B cell (primary cell): ENCODE measurements around the gene DOCK1. TPM values are rescaled to one million over a fixed set of nuclear protein-coding genes. Genes with fewer than 3 reads are reported as not detected.

Experiments
- ATAC-seq: fragments of 200-7000 bp; cut with Tn5 transposase; one replicate; pipeline ENCODE4 v1.10.0; 2021; ENCODE audit warnings: low read depth, mild to moderate bottlenecking, moderate number of reproducible peaks, moderate library complexity
- CTCF ChIA-PET: fragments of 350-600 bp; sonication (Branson Sonifier 250); formaldehyde crosslinking; loops from one replicate; lab custom pipeline; 2021; ENCODE audit warnings: antibody characterized with exemption, inconsistent platforms; lab: Charles Lee
- POLR2A ChIA-PET: fragments of 350-600 bp; sonication (Branson Sonifier 250); formaldehyde crosslinking; loops from one replicate; lab custom pipeline; 2021; ENCODE audit warnings: antibody characterized with exemption; lab: Charles Lee
- DNase-seq: peaks from one replicate; pipeline ENCODE4 v3.0.0; 2013
- H2AFZ ChIP-seq: 2 replicates; pipeline ENCODE4 v1.6.1; 2012; ENCODE audit warnings: mild to moderate bottlenecking, low read depth, low read length; ENCODE audit not compliant: insufficient read depth, poor library complexity, severe bottlenecking
- H3K27ac ChIP-seq, 2 donors: 1 replicate in 1 of 2; 2 replicates in 1 of 2; pipeline ENCODE4 v1.5.1; 2012 to 2013; ENCODE audit warnings: low read length in 2 of 2, mild to moderate bottlenecking in 2 of 2, moderate library complexity in 1 of 2
- H3K27me3 ChIP-seq, 4 experiments: fragments of 200-600 bp in 1 of 4; sonication (generic) in 1 of 4; replicated peaks in 1 of 4; 1 replicate in 2 of 4; 2 replicates in 2 of 4; pipeline versions ENCODE4 v1.6.1 to v1.7.0; 2013 to 2016; ENCODE audit warnings: low read length in 3 of 4, mild to moderate bottlenecking in 2 of 4, mixed read lengths in 1 of 4, moderate library complexity in 1 of 4; ENCODE audit not compliant: insufficient read depth in 4 of 4, control insufficient read depth in 3 of 4; ENCODE audit errors: control extremely low read depth in 1 of 4
- H3K36me3 ChIP-seq, 2 experiments: replicated peaks in 1 of 2; 1 replicate in 1 of 2; 2 replicates in 1 of 2; pipeline versions ENCODE4 v1.6.1 to v1.7.1; 2013; ENCODE audit warnings: low read length in 1 of 2; ENCODE audit not compliant: insufficient read depth in 2 of 2, control insufficient read depth in 1 of 2; ENCODE audit errors: control extremely low read depth in 1 of 2, extremely low read depth in 1 of 2
- H3K4me1 ChIP-seq, 2 donors: fragments of 200-600 bp in 1 of 2; sonication (generic) in 1 of 2; 1 replicate in 1 of 2; 2 replicates in 1 of 2; pipeline versions ENCODE4 v1.5.1 to v1.6.1; 2013 to 2017; ENCODE audit warnings: low read length in 2 of 2; ENCODE audit not compliant: control insufficient read depth in 2 of 2, insufficient read depth in 2 of 2
- H3K4me2 ChIP-seq: replicated peaks from 2 replicates; pipeline ENCODE3; 2012; ENCODE audit warnings: mild to moderate bottlenecking, low read depth, low read length; ENCODE audit not compliant: poor library complexity, severe bottlenecking
- H3K4me3 ChIP-seq, 5 experiments: fragments of 200-600 bp in 1 of 5; sonication (generic) in 1 of 5; 1 replicate in 3 of 5; 2 replicates in 2 of 5; pipeline versions ENCODE4 v1.5.1 to v1.7.0; 2011 to 2016; ENCODE audit warnings: low read length in 4 of 5, mild to moderate bottlenecking in 4 of 5, low read depth in 2 of 5, control low read depth in 1 of 5, moderate library complexity in 1 of 5; ENCODE audit not compliant: insufficient read depth in 1 of 5; ENCODE audit errors: control extremely low read depth in 1 of 5, extremely low read depth in 1 of 5
- H3K79me2 ChIP-seq: fragments of 200-600 bp; sonication (generic); one replicate; pipeline ENCODE4 v1.6.0; 2016; ENCODE audit warnings: low read length; ENCODE audit not compliant: control insufficient read depth, insufficient read depth
- H3K9ac ChIP-seq: fragments of 200-600 bp; sonication (generic); 2 replicates; pipeline ENCODE4 v1.6.1; 2017; ENCODE audit warnings: mild to moderate bottlenecking, low read length, moderate library complexity
- H3K9me3 ChIP-seq, 3 donors: one replicate each; pipeline versions ENCODE4 v1.6.1 to v1.7.1; 2013; ENCODE audit warnings: low read length in 2 of 3; ENCODE audit not compliant: control insufficient read depth in 2 of 3, insufficient read depth in 1 of 3; ENCODE audit errors: control extremely low read depth in 1 of 3
- H4K20me1 ChIP-seq: 2 replicates; pipeline ENCODE4 v1.6.0; 2012; ENCODE audit warnings: mild to moderate bottlenecking, low read length; ENCODE audit not compliant: insufficient read depth, control insufficient read depth, poor library complexity, severe bottlenecking
- H3K27ac Mint-ChIP-seq: one replicate; pipeline ENCODE4 v1.8.0; 2021; ENCODE audit warnings: mixed read lengths
- H3K27me3 Mint-ChIP-seq: one replicate; pipeline ENCODE4 v1.8.0; 2021; ENCODE audit warnings: mixed read lengths
- H3K4me1 Mint-ChIP-seq: one replicate; pipeline ENCODE4 v1.8.0; 2021; ENCODE audit warnings: mixed read lengths
- H3K4me3 Mint-ChIP-seq: one replicate; pipeline ENCODE4 v1.8.0; 2021; ENCODE audit warnings: mixed read lengths
- H3K9me3 Mint-ChIP-seq: one replicate; pipeline ENCODE4 v1.8.0; 2022; ENCODE audit warnings: mixed read lengths; ENCODE audit not compliant: insufficient read depth
- EZH2 ChIP-seq: IDR thresholded peaks from 2 replicates; pipeline ENCODE4 v1.6.1; 2012; ENCODE audit warnings: borderline replicate concordance, low read depth, mild to moderate bottlenecking, moderate library complexity, low read length; ENCODE audit not compliant: insufficient read depth, poor library complexity, severe bottlenecking
- WGBS: methylation state at CpG from one replicate; pipeline ENCODE4 v1.1.5; 2013; ENCODE audit warnings: missing lambda C conversion rate; ENCODE audit not compliant: insufficient coverage; 5-methylcytosine and 5-hydroxymethylcytosine counted together
- intact Hi-C: fragments of 100-400 bp; cut with micrococcal nuclease; formaldehyde crosslinking; loops from one replicate; pipeline ENCODE4 v1.10.0; 2022
- polyA plus RNA-seq: library from polyadenylated mRNA; depleted of rRNA; stranded (reverse); fragments of >200 nt; gene quantifications from 2 replicates; pipeline ENCODE4 v1.2.3, GENCODE V29; 2012
- total RNA-seq, 2 donors: library from RNA; stranded (reverse); fragments of 120-200 nt in 1 of 2; gene quantifications; 1 replicate in 1 of 2; 2 replicates in 1 of 2; pipeline versions ENCODE4 v1.2.3 to v1.2.4, GENCODE V29; 2013 to 2022
- TF ChIP-seq, protein P1 (sequence below): fragments of 200-600 bp; IDR thresholded peaks from one replicate; pipeline ENCODE4 v1.8.0; 2022; ENCODE audit warnings: antibody characterized with exemption, mild to moderate bottlenecking

DOCK1 gene
- total and polyA plus RNA-seq, 2 donors (not counting 1 experiment from before 2014, with no cell fraction given), result not detected

DNA sequence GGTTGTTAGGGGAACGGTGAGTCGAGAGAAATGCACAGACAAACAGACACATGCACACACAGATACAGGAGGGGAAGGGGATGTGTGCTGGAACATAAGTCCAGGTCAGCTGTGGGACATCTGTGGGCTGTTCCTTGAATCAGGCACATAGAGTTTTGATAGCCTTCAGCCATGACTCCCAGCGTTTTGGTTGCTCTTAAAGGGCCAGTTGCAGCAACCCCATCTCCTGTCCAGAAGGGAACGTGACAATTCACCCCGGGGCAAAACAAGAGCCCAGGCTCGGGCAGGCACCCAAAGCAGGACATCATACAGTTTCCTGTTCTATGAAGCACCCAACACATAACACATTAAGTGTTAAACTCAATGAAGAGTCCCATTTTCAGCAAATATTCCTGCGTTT lies 281.6 kb downstream of the DOCK1 start:
- Histone ChIP-seq H2AFZ (no peak overlapping the region), H3K4me1 (no peaks in the 10 kb centered on the region), H3K4me2 (no peak overlapping the region), H3K9ac (no peak overlapping the region), H3K9me3 (peaks cover 0 to 7% (median 0%) of the 10 kb centered on the region in 3 donors), H3K27me3 (peaks cover 0 to 2% (median 0%) of the 10 kb centered on the region in 4 experiments), H3K36me3 (no peaks in the 10 kb centered on the region), H3K4me3 (no peak overlapping the region), H3K27ac (no peak overlapping the region), H4K20me1 (no peaks in the 10 kb centered on the region), H3K79me2 (no peaks in the 10 kb centered on the region)
- Mint-ChIP-seq H3K27me3 (peaks cover 3% of the 10 kb centered on the region), H3K9me3 (no peaks in the 10 kb centered on the region), H3K4me3 (no peak overlapping the region), H3K27ac (no peak overlapping the region), H3K4me1 (no peaks in the 10 kb centered on the region)
- ATAC-seq (no peak), DNase-seq (no peak)
- no peak for TF ChIP-seq EZH2
- TF ChIP-seq, protein P1, sequence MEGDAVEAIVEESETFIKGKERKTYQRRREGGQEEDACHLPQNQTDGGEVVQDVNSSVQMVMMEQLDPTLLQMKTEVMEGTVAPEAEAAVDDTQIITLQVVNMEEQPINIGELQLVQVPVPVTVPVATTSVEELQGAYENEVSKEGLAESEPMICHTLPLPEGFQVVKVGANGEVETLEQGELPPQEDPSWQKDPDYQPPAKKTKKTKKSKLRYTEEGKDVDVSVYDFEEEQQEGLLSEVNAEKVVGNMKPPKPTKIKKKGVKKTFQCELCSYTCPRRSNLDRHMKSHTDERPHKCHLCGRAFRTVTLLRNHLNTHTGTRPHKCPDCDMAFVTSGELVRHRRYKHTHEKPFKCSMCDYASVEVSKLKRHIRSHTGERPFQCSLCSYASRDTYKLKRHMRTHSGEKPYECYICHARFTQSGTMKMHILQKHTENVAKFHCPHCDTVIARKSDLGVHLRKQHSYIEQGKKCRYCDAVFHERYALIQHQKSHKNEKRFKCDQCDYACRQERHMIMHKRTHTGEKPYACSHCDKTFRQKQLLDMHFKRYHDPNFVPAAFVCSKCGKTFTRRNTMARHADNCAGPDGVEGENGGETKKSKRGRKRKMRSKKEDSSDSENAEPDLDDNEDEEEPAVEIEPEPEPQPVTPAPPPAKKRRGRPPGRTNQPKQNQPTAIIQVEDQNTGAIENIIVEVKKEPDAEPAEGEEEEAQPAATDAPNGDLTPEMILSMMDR, result no peak
- ChIA-PET CTCF (no interaction called here), POLR2A (no interaction called here)
- WGBS, result 89% methylated on average over 4 of the region's 7 CpGs
- intact Hi-C loops, result no loop called here

DNA sequence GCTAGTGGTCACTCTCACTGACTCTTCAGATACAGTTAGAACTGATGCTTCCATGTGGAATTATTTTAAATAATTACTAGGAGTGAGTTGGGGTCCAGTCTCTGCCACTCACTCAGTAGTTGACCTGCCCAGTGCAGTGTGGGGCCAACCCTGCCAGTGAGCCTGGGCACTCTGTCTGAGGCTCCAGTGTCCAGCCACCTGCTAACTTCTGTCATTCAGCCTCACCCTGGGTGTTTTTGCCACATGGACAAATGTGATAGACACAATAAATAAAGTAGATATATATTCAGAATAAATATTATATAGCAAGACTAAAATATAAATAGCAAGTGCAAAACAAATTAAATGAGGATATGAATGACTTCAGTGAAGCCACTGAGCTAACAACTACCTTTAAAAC lies 284.0 kb downstream of the DOCK1 start:
- H3K4me2 ChIP-seq, result no peak overlapping the region
- H3K27ac ChIP-seq, result no peak overlapping the region
- H3K4me3 ChIP-seq, result no peak overlapping the region
- H4K20me1 ChIP-seq, result no peaks in the 10 kb centered on the region
- intact Hi-C loops, result no loop called here
- TF ChIP-seq, protein P1, result no peak
- no peak for TF ChIP-seq EZH2
- H3K9ac ChIP-seq, result no peak overlapping the region
- no peaks in the 10 kb centered on the region for H3K36me3 ChIP-seq
- H3K79me2 ChIP-seq, result no peaks in the 10 kb centered on the region
- H3K27me3 ChIP-seq, result peaks cover 0 to 2% (median 0%) of the 10 kb centered on the region in 4 experiments
- no peaks in the 10 kb centered on the region for H3K4me1 Mint-ChIP-seq
- no peak overlapping the region for H3K27ac Mint-ChIP-seq
- no peaks in the 10 kb centered on the region for H3K4me1 ChIP-seq
- peaks cover 16% of the 10 kb centered on the region for H3K27me3 Mint-ChIP-seq
- CTCF ChIA-PET, result no interaction called here
- no peak for DNase-seq
- H3K9me3 ChIP-seq, result peaks cover 0 to 7% (median 0%) of the 10 kb centered on the region in 3 donors
- ATAC-seq, result no peak
- no peak overlapping the region for H3K4me3 Mint-ChIP-seq
- POLR2A ChIA-PET, result no interaction called here
- H2AFZ ChIP-seq, result no peak overlapping the region
- H3K9me3 Mint-ChIP-seq, result no peaks in the 10 kb centered on the region
